KMS-11 (cell line): ENCODE measurements around the gene CDC42BPB.

Experiments used
- H2AFZ ChIP-seq: fragments of 200-600 bp; sonication (generic); 2 replicates; pipeline ENCODE4 v1.6.1; 2016; ENCODE audit warnings: antibody characterized with exemption, mixed run types, low read depth
- H3K27ac ChIP-seq: fragments of 200-600 bp; sonication (generic); 2 replicates; pipeline ENCODE4 v1.6.1; 2016; ENCODE audit warnings: mild to moderate bottlenecking, mixed run types
- H3K27me3 ChIP-seq: fragments of 200-600 bp; sonication (generic); 2 replicates; pipeline ENCODE4 v1.6.1; 2017; ENCODE audit warnings: mild to moderate bottlenecking, low read depth, mixed run types, moderate library complexity; ENCODE audit not compliant: insufficient read depth
- H3K36me3 ChIP-seq: fragments of 200-600 bp; sonication (generic); 2 replicates; pipeline ENCODE4 v1.6.1; 2017; ENCODE audit warnings: mild to moderate bottlenecking, mixed run types; ENCODE audit not compliant: insufficient read depth
- H3K4me1 ChIP-seq: fragments of 200-600 bp; sonication (generic); 2 replicates; pipeline ENCODE4 v1.6.1; 2016; ENCODE audit warnings: mild to moderate bottlenecking, low read depth, mixed run types; ENCODE audit not compliant: poor library complexity, severe bottlenecking
- H3K4me2 ChIP-seq: fragments of 200-600 bp; sonication (generic); 2 replicates; pipeline ENCODE4 v1.7.0; 2016; ENCODE audit warnings: mild to moderate bottlenecking, mixed run types
- H3K4me3 ChIP-seq: fragments of 200-600 bp; sonication (generic); IDR thresholded peaks from 2 replicates; pipeline ENCODE4 v1.6.1; 2017; ENCODE audit warnings: low read depth, low read length, mixed read lengths; ENCODE audit not compliant: insufficient read depth
- H3K79me2 ChIP-seq: fragments of 200-600 bp; sonication (generic); 2 replicates; pipeline ENCODE4 v1.6.1; 2016; ENCODE audit warnings: low read depth, mixed run types; ENCODE audit not compliant: insufficient read depth
- H3K9ac ChIP-seq: fragments of 200-600 bp; sonication (generic); 2 replicates; pipeline ENCODE4 v1.6.1; 2016; ENCODE audit warnings: mild to moderate bottlenecking, mixed run types
- H4K20me1 ChIP-seq: fragments of 200-600 bp; sonication (generic); 2 replicates; pipeline ENCODE4 v1.6.1; 2016; ENCODE audit warnings: mild to moderate bottlenecking, mixed run types; ENCODE audit not compliant: insufficient read depth
- CTCF ChIP-seq: fragments of 200-600 bp; sonication (generic); conservative IDR thresholded peaks from 2 replicates; pipeline ENCODE4 v1.6.1; 2017; ENCODE audit warnings: low read depth, mild to moderate bottlenecking, antibody characterized with exemption, low read length, moderate library complexity, mixed read lengths

The CDC42BPB gene

GRCh38 chr14:103019236-103019635, 38.1 kb downstream of the CDC42BPB start:
- Histone ChIP-seq H3K36me3 (no peaks in the 10 kb centered on the region), H3K9ac (no peak overlapping the region), H3K27ac (no peak overlapping the region), H3K4me1 (no peaks in the 10 kb centered on the region), H2AFZ (no peak overlapping the region), H4K20me1 (no peaks in the 10 kb centered on the region), H3K27me3 (no peaks in the 10 kb centered on the region), H3K4me2 (no peak overlapping the region), H3K4me3 (no peak overlapping the region), H3K79me2 (no peaks in the 10 kb centered on the region)
- TF ChIP-seq CTCF, result no peak

- Histone ChIP-seq H3K27me3 (no peaks in the 10 kb centered on the region), H3K4me1 (no peaks in the 10 kb centered on the region), H3K27ac (no peak overlapping the region), H3K36me3 (no peaks in the 10 kb centered on the region), H2AFZ (no peak overlapping the region), H3K79me2 (no peaks in the 10 kb centered on the region), H3K4me3 (no peak overlapping the region), H4K20me1 (no peaks in the 10 kb centered on the region), H3K4me2 (no peak overlapping the region), H3K9ac (no peak overlapping the region)
- no peak for TF ChIP-seq CTCF
Measured at GRCh38 chr14:103016594-103016993, 40.8 kb downstream of the CDC42BPB start.

GRCh38 chr14:103016071-103016470, 41.3 kb downstream of the CDC42BPB start:
- H3K4me2 ChIP-seq, result no peak overlapping the region
- no peaks in the 10 kb centered on the region for H3K36me3 ChIP-seq
- no peaks in the 10 kb centered on the region for H3K79me2 ChIP-seq
- H4K20me1 ChIP-seq, result no peaks in the 10 kb centered on the region
- no peak overlapping the region for H3K9ac ChIP-seq
- no peak overlapping the region for H2AFZ ChIP-seq
- no peaks in the 10 kb centered on the region for H3K27me3 ChIP-seq
- H3K4me1 ChIP-seq, result no peaks in the 10 kb centered on the region
- no peak overlapping the region for H3K27ac ChIP-seq
- H3K4me3 ChIP-seq, result no peak overlapping the region
- no peak for TF ChIP-seq CTCF

GRCh38 chr14:103015426-103015825, 41.9 kb downstream of the CDC42BPB start:
- Histone ChIP-seq H3K9ac (no peak overlapping the region), H2AFZ (no peak overlapping the region), H3K4me1 (no peaks in the 10 kb centered on the region), H3K27ac (no peak overlapping the region), H3K4me2 (no peak overlapping the region), H3K79me2 (no peaks in the 10 kb centered on the region), H3K36me3 (no peaks in the 10 kb centered on the region), H3K27me3 (no peaks in the 10 kb centered on the region), H4K20me1 (no peaks in the 10 kb centered on the region), H3K4me3 (no peak overlapping the region)
- TF ChIP-seq CTCF, result no peak
